HG03558 (cell line): ENCODE data around the gene SSUH2.

Experiments used
- ATAC-seq: cut with Tn5 transposase; IDR thresholded peaks from one replicate; pipeline ENCODE4 v1.9.1; 2021; ENCODE audit warnings: moderate number of reproducible peaks; ENCODE audit not compliant: unreplicated experiment; ENCODE audit errors: extremely low read depth

SSUH2 gene

GRCh38 chr3:8621872-8622271 is 22.7 kb downstream of the SSUH2 start:
- no peak for ATAC-seq

- ATAC-seq: no peak
Measured at GRCh38 chr3:8621141-8621540, 23.5 kb downstream of the SSUH2 start.

- ATAC-seq: no peak
Measured at GRCh38 chr3:8619548-8619947, 25.1 kb downstream of the SSUH2 start.

GRCh38 chr3:8618950-8619349 is 25.6 kb downstream of the SSUH2 start:
- ATAC-seq: no peak

GRCh38 chr3:8617921-8618320 is 26.7 kb downstream of the SSUH2 start:
- no peak for ATAC-seq

- ATAC-seq: no peak
Measured at GRCh38 chr3:8610951-8611350, 33.6 kb downstream of the SSUH2 start.

- ATAC-seq: no peak
Measured at GRCh38 chr3:8608791-8609467, 35.7 kb downstream of the SSUH2 start.

- ATAC-seq: no peak
Measured at GRCh38 chr3:8608041-8608790, 36.4 kb downstream of the SSUH2 start.

- no peak for ATAC-seq
Measured at GRCh38 chr3:8607234-8608040, 37.2 kb downstream of the SSUH2 start.

GRCh38 chr3:8606701-8607231 is 37.8 kb downstream of the SSUH2 start:
- ATAC-seq: no peak

- ATAC-seq: no peak
Measured at GRCh38 chr3:8604988-8605387, 39.6 kb downstream of the SSUH2 start.

- ATAC-seq: no peak
Measured at GRCh38 chr3:8604006-8604405, 40.6 kb downstream of the SSUH2 start.

GRCh38 chr3:8603115-8603710 is 41.4 kb downstream of the SSUH2 start:
- ATAC-seq: no peak

- ATAC-seq: no peak
Measured at GRCh38 chr3:8600457-8600856, 44.1 kb downstream of the SSUH2 start.

GRCh38 chr3:8599146-8599545 is 45.5 kb downstream of the SSUH2 start:
- ATAC-seq: no peak

- ATAC-seq: no peak
Measured at GRCh38 chr3:8597219-8597853, 47.3 kb downstream of the SSUH2 start.

GRCh38 chr3:8596321-8597218 is 48.0 kb downstream of the SSUH2 start:
- ATAC-seq: no peak

- ATAC-seq: no peak
Measured at GRCh38 chr3:8595695-8596115, 48.9 kb downstream of the SSUH2 start.

- no peak for ATAC-seq
Measured at GRCh38 chr3:8595252-8595651, 49.3 kb downstream of the SSUH2 start.
